Endothelial cell of umbilical vein (primary cell): ENCODE measurements around the gene BANK1. TPM values are rescaled to one million over a fixed set of nuclear protein-coding genes. Genes with fewer than 3 reads are reported as not detected.

Source experiments
- BruUV-seq: library from RNA; stranded (reverse); fragments of 400-500 nt; replicated peaks from 2 replicates; lab custom pipeline; 2021; lab: Mats Ljungman, UMichigan
- CTCF ChIA-PET: fragments of 300-600, 350-600 bp; sonication (Branson Sonifier 250); formaldehyde crosslinking; loops from one replicate; lab custom pipeline; 2021; ENCODE audit warnings: antibody characterized with exemption, inconsistent platforms; lab: Charles Lee
- POLR2A ChIA-PET: fragments of 300-600, 350-600 bp; sonication (Branson Sonifier 250); formaldehyde crosslinking; loops from one replicate; lab custom pipeline; 2021; ENCODE audit warnings: antibody characterized with exemption, inconsistent platforms; lab: Charles Lee
- DNase-seq: peaks from one replicate; pipeline ENCODE4 v3.0.0-alpha.2; 2011; ENCODE audit warnings: low read depth, low spot score
- FAIRE-seq: peaks from 2 replicates; lab custom pipeline; 2011; peaks lifted over from hg19 to GRCh38; lab: Jason Lieb, UNC
- H2AFZ ChIP-seq: 2 replicates; pipeline ENCODE4 v1.6.0; 2012; ENCODE audit warnings: low read depth, low read length, control low read depth, inconsistent platforms
- H3K27ac ChIP-seq: 2 replicates; pipeline ENCODE4 v1.5.1; 2011; ENCODE audit warnings: low read depth, mild to moderate bottlenecking, control low read depth, low read length, moderate library complexity; ENCODE audit not compliant: insufficient read depth
- H3K27me3 ChIP-seq, 2 experiments: 2 replicates each; pipeline versions ENCODE4 v1.6.0 to v1.6.1; 2011; ENCODE audit warnings: low read length in 2 of 2, mixed read lengths in 1 of 2; ENCODE audit not compliant: control insufficient read depth in 2 of 2, insufficient read depth in 2 of 2
- H3K36me3 ChIP-seq, 2 experiments: 2 replicates in 1 of 2; 3 replicates in 1 of 2; pipeline ENCODE4 v1.5.1; 2011; ENCODE audit warnings: low read length in 2 of 2, mild to moderate bottlenecking in 1 of 2, moderate library complexity in 1 of 2; ENCODE audit not compliant: control insufficient read depth in 2 of 2, insufficient read depth in 2 of 2; ENCODE audit errors: extremely low read depth in 1 of 2
- H3K4me1 ChIP-seq: 3 replicates; pipeline ENCODE4 v1.5.1; 2011; ENCODE audit warnings: mild to moderate bottlenecking, low read length; ENCODE audit not compliant: control insufficient read depth, insufficient read depth; ENCODE audit errors: extremely low read depth
- H3K4me2 ChIP-seq: 2 replicates; pipeline ENCODE4 v1.6.1; 2011; ENCODE audit warnings: low read length, control low read depth, mixed read lengths; ENCODE audit not compliant: insufficient read depth
- H3K4me3 ChIP-seq, 3 experiments: fragments of 200-600 bp in 1 of 3; sonication (generic), shearing (Covaris generic) in 1 of 3; replicated peaks in 1 of 3; 2 replicates each; pipeline ENCODE4 v1.5.1; 2011 to 2016; ENCODE audit warnings: control low read depth in 3 of 3, low read length in 3 of 3, mild to moderate bottlenecking in 2 of 3, inconsistent platforms in 1 of 3, low read depth in 1 of 3, moderate library complexity in 1 of 3; ENCODE audit not compliant: insufficient read depth in 1 of 3
- H3K79me2 ChIP-seq: 2 replicates; pipeline ENCODE4 v1.6.0; 2012; ENCODE audit warnings: low read length, inconsistent platforms; ENCODE audit not compliant: control insufficient read depth, insufficient read depth
- H3K9ac ChIP-seq: replicated peaks from 2 replicates; pipeline ENCODE3; 2011; ENCODE audit warnings: low read length, control low read depth; ENCODE audit not compliant: insufficient read depth; ENCODE audit errors: extremely low read depth
- H3K9me1 ChIP-seq: replicated peaks from 3 replicates; pipeline ENCODE4 v1.6.0; 2011; ENCODE audit warnings: mild to moderate bottlenecking, low read length; ENCODE audit not compliant: control insufficient read depth, insufficient read depth; ENCODE audit errors: extremely low read depth
- H3K9me3 ChIP-seq: replicated peaks from 2 replicates; pipeline ENCODE4 v1.5.1; 2012; ENCODE audit warnings: low read length, inconsistent platforms; ENCODE audit not compliant: control insufficient read depth, insufficient read depth
- H4K20me1 ChIP-seq: replicated peaks from 2 replicates; pipeline ENCODE3; 2011; ENCODE audit warnings: mild to moderate bottlenecking, low read length; ENCODE audit not compliant: control insufficient read depth, insufficient read depth; ENCODE audit errors: extremely low read depth
- EZH2 ChIP-seq: IDR thresholded peaks from 2 replicates; pipeline ENCODE4 v1.6.1; 2012; ENCODE audit warnings: borderline replicate concordance, low read depth, mild to moderate bottlenecking, moderate library complexity, low read length, inconsistent platforms; ENCODE audit not compliant: severe bottlenecking
- FOS ChIP-seq: IDR thresholded peaks from 2 replicates; pipeline ENCODE4 v1.6.1; 2011; ENCODE audit warnings: mild to moderate bottlenecking, low read length, moderate library complexity, borderline replicate concordance; ENCODE audit not compliant: insufficient read depth
- JUN ChIP-seq: IDR thresholded peaks from 2 replicates; pipeline ENCODE4 v1.6.1; 2011; ENCODE audit warnings: borderline replicate concordance, low read depth; ENCODE audit not compliant: insufficient read length, insufficient read depth
- MYC ChIP-seq: IDR thresholded peaks from one replicate; pipeline ENCODE4 v1.6.1; 2011; ENCODE audit warnings: mild to moderate bottlenecking, low read depth, low read length
- POLR2A ChIP-seq: IDR thresholded peaks from 2 replicates; pipeline ENCODE4 v1.6.1; 2012; ENCODE audit warnings: low read depth, mild to moderate bottlenecking, control low read depth, low read length
- POLR2AphosphoS5 ChIP-seq: IDR thresholded peaks from 2 replicates; pipeline ENCODE4 v1.6.1; 2012; ENCODE audit warnings: low read depth, mild to moderate bottlenecking, control low read depth, low read length, moderate library complexity; ENCODE audit not compliant: insufficient read depth
- dilution Hi-C: fragments of 300-500 bp; cut with MboI; formaldehyde crosslinking; loops from one replicate; pipeline ENCODE4 v1.15.0; 2019; ENCODE audit warnings: low sequenced_read_pairs; ENCODE audit not compliant: extremely low pct_ligation_motif_present
- intact Hi-C: fragments of 100-400 bp; cut with micrococcal nuclease; formaldehyde crosslinking; loops from one replicate; pipeline ENCODE4 v1.10.0; 2022
- polyA plus RNA-seq, 4 experiments: library from polyadenylated mRNA; depleted of rRNA in 3 of 4; stranded (reverse) in 3 of 4; unstranded in 1 of 4; fragments of >200 nt; gene quantifications; 2 replicates each; pipeline versions ENCODE4 v1.2.1 to v1.2.3, GENCODE V29; 2011 to 2012; ENCODE audit warnings: missing spikeins in 1 of 4
- total RNA-seq: library from RNA; stranded (reverse); gene quantifications from 2 replicates; pipeline ENCODE4 v1.2.3, GENCODE V29; 2021
- TF ChIP-seq, protein P1 (sequence below), 2 donors: IDR thresholded peaks; 1 replicate in 1 of 2; 2 replicates in 1 of 2; pipeline ENCODE4 v1.5.1; 2011; ENCODE audit warnings: low read length in 2 of 2, mild to moderate bottlenecking in 2 of 2, moderate library complexity in 2 of 2, control low read depth in 1 of 2, inconsistent platforms in 1 of 2, low read depth in 1 of 2; ENCODE audit not compliant: insufficient read depth in 1 of 2; ENCODE audit errors: extremely low read depth in 1 of 2
- TF ChIP-seq, protein P2 (sequence below): IDR thresholded peaks from 2 replicates; pipeline ENCODE4 v1.6.1; 2011; ENCODE audit not compliant: insufficient read depth, insufficient read length

The BANK1 gene
- total and polyA plus RNA-seq, 2 donors (not counting 3 experiments of a cell fraction or from before 2014, with no cell fraction given), result 0.29 to 0.32 TPM

DNA sequence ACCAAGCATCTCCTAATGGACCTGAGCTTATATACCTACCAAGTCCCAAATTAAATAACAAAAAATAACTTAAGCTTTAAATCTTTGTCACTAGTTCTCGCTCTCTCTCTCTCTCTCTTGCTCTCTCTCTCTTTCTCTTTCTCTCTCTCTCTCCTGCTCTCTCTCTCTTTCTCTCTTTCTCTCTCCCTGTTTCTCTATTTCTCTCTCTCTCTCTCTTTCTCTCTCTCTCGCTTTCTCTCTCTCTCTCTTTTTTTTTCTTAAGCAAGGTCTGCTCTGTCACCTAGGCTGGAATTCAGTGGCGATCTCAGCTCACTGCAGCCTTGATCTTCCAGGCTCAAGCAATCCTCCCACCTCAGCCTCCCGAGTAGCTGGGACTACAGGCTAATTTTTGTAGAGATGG, 266.6 kb downstream of the BANK1 start:
- TF ChIP-seq EZH2 (no peak), POLR2A (no peak), MYC (no peak)
- TF ChIP-seq, protein P1, sequence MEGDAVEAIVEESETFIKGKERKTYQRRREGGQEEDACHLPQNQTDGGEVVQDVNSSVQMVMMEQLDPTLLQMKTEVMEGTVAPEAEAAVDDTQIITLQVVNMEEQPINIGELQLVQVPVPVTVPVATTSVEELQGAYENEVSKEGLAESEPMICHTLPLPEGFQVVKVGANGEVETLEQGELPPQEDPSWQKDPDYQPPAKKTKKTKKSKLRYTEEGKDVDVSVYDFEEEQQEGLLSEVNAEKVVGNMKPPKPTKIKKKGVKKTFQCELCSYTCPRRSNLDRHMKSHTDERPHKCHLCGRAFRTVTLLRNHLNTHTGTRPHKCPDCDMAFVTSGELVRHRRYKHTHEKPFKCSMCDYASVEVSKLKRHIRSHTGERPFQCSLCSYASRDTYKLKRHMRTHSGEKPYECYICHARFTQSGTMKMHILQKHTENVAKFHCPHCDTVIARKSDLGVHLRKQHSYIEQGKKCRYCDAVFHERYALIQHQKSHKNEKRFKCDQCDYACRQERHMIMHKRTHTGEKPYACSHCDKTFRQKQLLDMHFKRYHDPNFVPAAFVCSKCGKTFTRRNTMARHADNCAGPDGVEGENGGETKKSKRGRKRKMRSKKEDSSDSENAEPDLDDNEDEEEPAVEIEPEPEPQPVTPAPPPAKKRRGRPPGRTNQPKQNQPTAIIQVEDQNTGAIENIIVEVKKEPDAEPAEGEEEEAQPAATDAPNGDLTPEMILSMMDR (IDR thresholded peaks at IDR 0.05; ENCODE audit: extremely low read depth in 1 of 2, insufficient read depth in 1 of 2, low read depth in 1 of 2, low read length in 2 of 2), result no peak
- TF ChIP-seq, protein P2, sequence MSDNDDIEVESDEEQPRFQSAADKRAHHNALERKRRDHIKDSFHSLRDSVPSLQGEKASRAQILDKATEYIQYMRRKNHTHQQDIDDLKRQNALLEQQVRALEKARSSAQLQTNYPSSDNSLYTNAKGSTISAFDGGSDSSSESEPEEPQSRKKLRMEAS, result no peak
- dilution Hi-C loops (no loop called here), intact Hi-C loops (no loop called here)
- no TSS peak for BruUV-seq
- H3K27me3 ChIP-seq, result no peaks in the 10 kb centered on the region
- H4K20me1 ChIP-seq, result no peaks in the 10 kb centered on the region
- no peaks in the 10 kb centered on the region for H3K4me1 ChIP-seq
- ChIA-PET POLR2A (no interaction called here), CTCF (no interaction called here)
- H3K4me2 ChIP-seq, result no peak overlapping the region
- no peak for DNase-seq
- H3K9me3 ChIP-seq, result no peaks in the 10 kb centered on the region
- no peaks in the 10 kb centered on the region for H3K9me1 ChIP-seq
- no peak overlapping the region for H2AFZ ChIP-seq
- no peak overlapping the region for H3K9ac ChIP-seq
- FAIRE-seq, result no peak
- no peaks in the 10 kb centered on the region for H3K36me3 ChIP-seq
- no peak overlapping the region for H3K4me3 ChIP-seq
- H3K79me2 ChIP-seq, result no peaks in the 10 kb centered on the region
- no peak overlapping the region for H3K27ac ChIP-seq

DNA sequence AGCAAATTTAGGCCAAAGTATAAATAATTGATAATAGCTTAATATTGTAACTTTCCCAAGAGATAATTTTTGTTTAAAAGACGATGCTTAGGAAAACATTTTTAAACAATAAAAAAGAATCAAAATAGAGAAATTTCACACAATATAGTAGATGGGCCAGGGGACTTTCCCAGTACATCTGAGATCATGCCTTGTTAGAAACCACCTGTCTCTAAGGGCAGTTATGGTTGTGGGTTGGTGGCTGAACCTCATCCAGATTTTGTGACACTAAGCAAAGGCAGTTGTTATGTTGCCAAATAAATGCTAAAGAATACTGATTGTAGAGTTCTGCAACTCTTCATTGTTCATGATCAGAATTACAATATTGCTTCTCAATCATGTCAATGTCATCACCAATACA, 270.6 kb downstream of the BANK1 start:
- CTCF ChIA-PET, result no interaction called here

More for the DNA sequence above, 270.6 kb downstream of the BANK1 start:
- POLR2A ChIA-PET, result no interaction called here
- Histone ChIP-seq H3K9me3 (no peaks in the 10 kb centered on the region), H3K27ac (no peak overlapping the region), H3K79me2 (no peaks in the 10 kb centered on the region), H3K4me3 (no peak overlapping the region), H3K9ac (no peak overlapping the region), H4K20me1 (no peaks in the 10 kb centered on the region), H3K27me3 (no peaks in the 10 kb centered on the region), H3K4me1 (no peaks in the 10 kb centered on the region), H3K4me2 (no peak overlapping the region), H2AFZ (no peak overlapping the region), H3K9me1 (no peaks in the 10 kb centered on the region), H3K36me3 (no peaks in the 10 kb centered on the region)
- intact Hi-C loops (no loop called here), dilution Hi-C loops (no loop called here)
- BruUV-seq, result no TSS peak
- no peak for DNase-seq
- FAIRE-seq, result no peak
- no peak for TF ChIP-seq JUN
- TF ChIP-seq FOS, result no peak
- TF ChIP-seq EZH2, result no peak
- TF ChIP-seq, protein P1 (IDR thresholded peaks at IDR 0.05; ENCODE audit: extremely low read depth in 1 of 2, insufficient read depth in 1 of 2, low read depth in 1 of 2, low read length in 2 of 2), result no peak
- no peak for TF ChIP-seq POLR2AphosphoS5
- TF ChIP-seq MYC, result no peak
- TF ChIP-seq, protein P2, result no peak
